Activated naive CD4-positive, alpha-beta T cell treated with anti-CD3 and anti-CD28 coated beads, Interleukin-2, amount 50 U/mL, for 72 hours (primary cell): Measurements from ENCODE around the gene CNST. TPM values are rescaled to one million over a fixed set of nuclear protein-coding genes. Genes with fewer than 3 reads are reported as not detected.
"Not testable (repeated sequence)": the region's sequence is repeated elsewhere in the genome, so short reads cannot be mapped to it uniquely, and the experiment has no call there.

Experiments used
- ATAC-seq, 2 donors: fragments of 150-1000 bp; cut with Tn5 transposase; 2 replicates each; pipeline ENCODE4 v1.10.0; 2021; ENCODE audit warnings: mild to moderate bottlenecking in 2 of 2, moderate library complexity in 2 of 2
- DNase-seq, 2 donors: peaks; one replicate each; pipeline ENCODE4 v3.0.0; 2021 to 2022; ENCODE audit warnings: low spot score in 2 of 2
- H3K27ac Mint-ChIP-seq, 2 donors: one replicate each; pipeline ENCODE4 v1.8.0; 2022; ENCODE audit warnings: mild to moderate bottlenecking in 2 of 2, mixed read lengths in 2 of 2
- H3K36me3 Mint-ChIP-seq, 2 donors: one replicate each; pipeline ENCODE4 v1.8.0; 2022; ENCODE audit warnings: mixed read lengths in 2 of 2
- H3K9me3 Mint-ChIP-seq, 2 donors: one replicate each; pipeline ENCODE4 v1.8.0; 2022; ENCODE audit warnings: mixed read lengths in 2 of 2
- total RNA-seq, 2 donors: library from RNA; stranded (reverse); gene quantifications; one replicate each; pipeline ENCODE4 v1.2.3, GENCODE V29; 2022

Gene CNST
- total RNA-seq, 2 donors from 2014 or later: 27.2 to 40.7 TPM

- H3K9me3 Mint-ChIP-seq: no peaks in the 10 kb centered on the region
- DNase-seq: no peak
- peaks cover 0 to 5% of the 10 kb centered on the region in 2 donors for H3K36me3 Mint-ChIP-seq
- no peak overlapping the region for H3K27ac Mint-ChIP-seq
- ATAC-seq: no peak
Observed at GRCh38 chr1:246540738-246541491, 25.3 kb upstream of the CNST start.

GRCh38 chr1:246544001-246544400 is 22.3 kb upstream of the CNST start:
- H3K36me3 Mint-ChIP-seq: peaks cover 0 to 11% of the 10 kb centered on the region in 2 donors
- no peak for DNase-seq
- no peak for ATAC-seq
- no peaks in the 10 kb centered on the region for H3K9me3 Mint-ChIP-seq
- H3K27ac Mint-ChIP-seq: no peak overlapping the region

- ATAC-seq (no peak), DNase-seq (no peak)
- Mint-ChIP-seq H3K36me3 (peaks cover 8 to 23% of the 10 kb centered on the region in 2 donors), H3K27ac (peak overlapping the region in 1 of 2 donors; percentile 29), H3K9me3 (no peaks in the 10 kb centered on the region)
Observed at GRCh38 chr1:246549665-246550064, 16.6 kb upstream of the CNST start.

DNA sequence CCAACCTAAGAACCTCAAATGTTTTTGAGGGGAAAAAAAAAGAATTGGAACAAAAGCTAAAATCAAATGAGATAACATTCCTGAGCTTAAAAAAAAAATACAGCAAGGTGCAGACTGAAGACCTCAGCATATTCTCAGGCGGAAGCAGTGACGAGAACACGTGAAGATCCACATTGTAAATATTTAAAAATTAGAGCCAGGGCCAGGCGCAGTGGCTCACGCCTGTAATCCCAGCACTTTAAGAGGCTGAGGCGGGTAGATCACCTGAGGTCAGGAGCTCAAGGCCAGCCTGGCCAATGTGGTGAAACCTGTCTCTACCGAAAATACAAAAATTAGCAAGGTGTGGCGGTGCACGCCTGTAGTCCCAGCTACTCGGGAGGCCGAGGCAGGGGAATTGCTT is 15.9 kb upstream of the CNST start:
- no peak for ATAC-seq
- Mint-ChIP-seq H3K9me3 (no peaks in the 10 kb centered on the region), H3K36me3 (peaks cover 8 to 29% of the 10 kb centered on the region in 2 donors), H3K27ac (no peak overlapping the region)
- DNase-seq: no peak

DNA sequence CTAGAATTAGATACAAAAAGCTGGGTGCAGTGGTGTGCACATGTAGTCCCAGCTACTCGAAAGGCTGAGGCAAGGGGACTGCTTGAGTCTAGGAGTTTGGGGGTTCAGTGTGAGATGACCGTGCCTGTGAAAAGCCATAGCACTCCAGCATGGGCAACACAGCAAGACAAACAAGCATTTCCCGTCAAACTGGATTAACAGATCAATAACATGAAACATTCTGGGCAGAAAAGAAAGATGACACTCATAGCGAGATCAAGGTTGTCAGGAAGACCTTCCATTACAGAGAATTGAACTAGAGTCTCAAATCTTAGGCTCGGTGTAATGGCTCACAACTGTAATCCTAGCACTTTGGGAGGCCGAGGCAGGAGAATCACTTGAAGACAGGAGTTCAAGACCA is 14.1 kb upstream of the CNST start:
- peaks cover 14 to 29% of the 10 kb centered on the region in 2 donors for H3K36me3 Mint-ChIP-seq
- no peaks in the 10 kb centered on the region for H3K9me3 Mint-ChIP-seq
- no peak overlapping the region for H3K27ac Mint-ChIP-seq

DNA sequence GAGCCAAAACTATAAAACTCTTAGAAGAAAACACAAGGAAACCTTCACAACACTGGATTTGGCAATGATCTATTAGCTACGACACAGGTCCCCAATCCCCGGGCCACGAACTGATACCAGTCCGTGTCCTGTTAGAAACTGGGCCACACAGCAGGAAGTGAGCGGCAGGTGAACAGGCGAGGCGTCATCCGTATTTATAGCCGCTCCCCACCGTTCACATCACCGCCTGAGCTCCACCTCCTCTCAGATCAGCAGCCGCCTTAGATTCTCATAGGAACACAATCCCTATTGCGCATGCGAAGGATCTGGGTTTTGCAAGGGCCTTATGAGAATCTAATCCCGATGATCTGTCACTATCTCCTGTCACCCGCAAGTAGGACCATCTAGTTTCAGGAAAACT is 12.1 kb upstream of the CNST start:
- Mint-ChIP-seq H3K27ac (no peak overlapping the region), H3K9me3 (no peaks in the 10 kb centered on the region), H3K36me3 (peaks cover 14 to 24% of the 10 kb centered on the region in 2 donors)
- DNase-seq (no peak), ATAC-seq (no peak)

More for the DNA sequence above, 14.1 kb upstream of the CNST start:
- no peak for DNase-seq
- no peak for ATAC-seq

DNA sequence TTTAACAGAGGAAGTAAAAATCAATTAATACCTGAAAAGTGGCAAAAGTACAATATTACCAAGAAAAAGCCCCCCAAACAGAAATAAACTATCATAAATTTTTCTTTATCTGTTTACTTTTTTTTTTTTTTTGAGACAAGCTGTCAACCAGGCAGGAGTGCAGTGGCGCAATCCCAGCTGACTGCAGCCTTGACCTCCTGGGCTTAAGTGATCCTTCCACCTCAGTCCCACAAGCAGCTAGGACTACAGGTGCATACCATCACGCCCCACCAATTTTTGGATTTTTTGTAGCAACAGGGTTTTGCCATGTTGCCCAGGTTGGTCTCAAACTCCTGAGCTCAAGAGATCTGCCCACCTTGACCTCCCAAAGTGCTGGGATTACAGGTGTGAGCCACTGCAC is 8.2 kb upstream of the CNST start:
- DNase-seq (no peak), ATAC-seq (no peak)
- peak overlapping the region in 1 of 2 donors; percentile 27 for H3K27ac Mint-ChIP-seq
- no peaks in the 10 kb centered on the region for H3K9me3 Mint-ChIP-seq
- peaks cover 6 to 17% of the 10 kb centered on the region in 2 donors for H3K36me3 Mint-ChIP-seq

- no peaks in the 10 kb centered on the region for H3K9me3 Mint-ChIP-seq
- H3K36me3 Mint-ChIP-seq: peaks cover 6 to 7% of the 10 kb centered on the region in 2 donors
- ATAC-seq: no peak
- no peak overlapping the region for H3K27ac Mint-ChIP-seq
- no peak for DNase-seq
Observed at GRCh38 chr1:246559310-246559709, 6.9 kb upstream of the CNST start.

- DNase-seq, H3K9me3 Mint-ChIP-seq, ATAC-seq, H3K27ac Mint-ChIP-seq: not testable (repeated sequence)
- H3K36me3 Mint-ChIP-seq: peaks cover 12 to 16% of the 10 kb centered on the region in 2 donors
Observed at GRCh38 chr1:246560833-246561232, 5.4 kb upstream of the CNST start.

DNA sequence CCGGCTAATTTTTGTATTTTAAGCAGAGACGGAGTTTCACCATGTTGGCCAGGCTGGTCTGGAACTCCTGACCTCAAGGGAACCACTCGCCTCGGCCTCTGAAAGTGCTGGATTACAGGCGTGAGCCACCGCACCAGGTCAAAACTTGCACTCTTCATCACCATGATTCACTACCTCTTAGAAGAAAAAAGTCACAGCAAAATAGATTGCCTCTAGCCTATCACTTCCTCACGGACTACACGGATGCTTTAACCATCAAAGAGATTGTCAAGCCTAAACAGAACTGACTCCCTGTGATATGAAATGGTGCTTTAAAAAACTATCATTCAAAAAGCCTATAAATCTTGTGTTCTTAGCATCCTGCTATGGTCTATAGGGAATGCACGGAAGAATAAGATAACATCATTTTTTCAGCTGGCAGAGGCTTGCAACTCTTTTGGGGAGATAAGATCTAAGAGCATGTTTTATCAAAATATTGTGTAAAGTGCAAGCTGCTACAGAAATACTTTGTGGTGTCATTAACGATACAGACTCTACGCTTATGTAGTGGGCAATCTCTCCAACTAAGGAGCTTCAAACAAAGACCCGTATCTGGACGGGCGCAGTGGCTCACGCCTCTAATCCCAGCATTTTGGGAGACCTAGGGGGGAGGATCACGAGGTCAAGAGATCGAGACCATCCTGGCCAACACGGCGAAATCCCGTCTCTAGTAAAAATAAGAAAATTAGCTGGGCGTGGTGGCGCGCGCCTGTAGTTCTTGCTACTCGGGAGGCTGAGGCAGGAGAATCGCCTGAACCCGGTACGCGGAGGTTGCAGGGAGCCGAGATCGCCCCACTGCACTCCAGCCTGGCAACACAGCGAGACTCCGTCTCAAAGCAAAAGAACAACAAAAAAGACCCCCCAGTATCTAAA is 1.2 kb upstream of the CNST start:
- ATAC-seq (no peak), DNase-seq (no peak)
- Mint-ChIP-seq H3K36me3 (peaks cover 28 to 30% of the 10 kb centered on the region in 2 donors), H3K27ac (peak overlapping the region; percentile 95 to 98), H3K9me3 (no peaks in the 10 kb centered on the region)

DNA sequence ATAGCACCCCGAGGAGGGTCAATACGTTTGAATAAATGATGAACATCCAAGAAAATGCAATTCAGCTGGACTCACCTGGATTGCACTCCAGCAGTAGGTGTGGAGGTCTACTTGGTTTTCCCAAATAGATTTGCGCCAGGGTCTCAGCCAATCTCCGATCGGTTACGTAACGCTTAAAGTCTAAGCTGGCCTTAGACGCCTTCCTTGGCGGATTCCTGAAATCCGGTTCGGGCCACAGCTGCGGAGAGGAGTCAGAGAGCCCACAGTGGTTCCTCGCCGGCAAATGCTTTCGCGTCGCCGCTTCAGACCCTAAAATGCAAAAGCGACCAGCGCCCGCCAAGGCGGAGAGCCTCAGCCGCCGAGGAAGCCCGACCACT is 517 bp upstream of the CNST start:
- Mint-ChIP-seq H3K36me3 (peaks cover 28 to 30% of the 10 kb centered on the region in 2 donors), H3K9me3 (no peaks in the 10 kb centered on the region), H3K27ac (peak overlapping the region; percentile 94 to 98)
- ATAC-seq: peak in 1 of 2 donors; percentile 0
- DNase-seq: no peak

- DNase-seq (no peak), ATAC-seq (peak; percentile 4 to 11)
- Mint-ChIP-seq H3K27ac (peak overlapping the region; percentile 98 to 99), H3K9me3 (no peaks in the 10 kb centered on the region), H3K36me3 (peaks cover 28 to 30% of the 10 kb centered on the region in 2 donors)
Observed at GRCh38 chr1:246566813-246567645, 773 bp downstream of the CNST start.

DNA sequence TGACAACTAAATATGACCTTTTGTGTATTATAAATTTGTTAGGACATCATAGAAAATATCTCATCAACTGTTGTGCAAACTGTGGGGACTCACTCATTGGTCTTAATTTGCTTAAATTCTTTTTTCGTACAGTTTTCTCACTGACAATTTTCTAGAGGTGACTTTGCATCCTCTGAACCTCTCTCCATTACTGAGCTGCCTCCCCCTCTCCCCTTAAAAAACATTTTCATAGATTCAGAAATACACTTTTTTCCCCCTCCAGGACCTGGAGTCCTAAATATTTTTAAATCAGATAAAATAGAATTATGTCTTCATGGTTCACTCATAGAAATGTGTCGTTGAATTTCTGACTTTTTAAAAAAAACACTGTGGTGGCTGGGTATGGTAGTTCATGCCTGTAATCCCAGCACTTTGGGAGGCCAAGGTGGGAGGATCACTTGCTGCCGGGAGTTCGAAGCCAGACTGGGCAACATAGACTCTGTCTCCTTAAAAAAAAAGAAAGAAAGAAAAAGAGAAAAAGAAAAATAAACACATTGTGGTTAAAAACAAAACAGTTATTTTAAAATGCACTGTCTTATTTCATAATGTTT is 1.5 kb downstream of the CNST start:
- DNase-seq (no peak), ATAC-seq (no peak)
- Mint-ChIP-seq H3K9me3 (no peaks in the 10 kb centered on the region), H3K36me3 (peaks cover 28 to 30% of the 10 kb centered on the region in 2 donors), H3K27ac (peak overlapping the region; percentile 98 to 99)

DNA sequence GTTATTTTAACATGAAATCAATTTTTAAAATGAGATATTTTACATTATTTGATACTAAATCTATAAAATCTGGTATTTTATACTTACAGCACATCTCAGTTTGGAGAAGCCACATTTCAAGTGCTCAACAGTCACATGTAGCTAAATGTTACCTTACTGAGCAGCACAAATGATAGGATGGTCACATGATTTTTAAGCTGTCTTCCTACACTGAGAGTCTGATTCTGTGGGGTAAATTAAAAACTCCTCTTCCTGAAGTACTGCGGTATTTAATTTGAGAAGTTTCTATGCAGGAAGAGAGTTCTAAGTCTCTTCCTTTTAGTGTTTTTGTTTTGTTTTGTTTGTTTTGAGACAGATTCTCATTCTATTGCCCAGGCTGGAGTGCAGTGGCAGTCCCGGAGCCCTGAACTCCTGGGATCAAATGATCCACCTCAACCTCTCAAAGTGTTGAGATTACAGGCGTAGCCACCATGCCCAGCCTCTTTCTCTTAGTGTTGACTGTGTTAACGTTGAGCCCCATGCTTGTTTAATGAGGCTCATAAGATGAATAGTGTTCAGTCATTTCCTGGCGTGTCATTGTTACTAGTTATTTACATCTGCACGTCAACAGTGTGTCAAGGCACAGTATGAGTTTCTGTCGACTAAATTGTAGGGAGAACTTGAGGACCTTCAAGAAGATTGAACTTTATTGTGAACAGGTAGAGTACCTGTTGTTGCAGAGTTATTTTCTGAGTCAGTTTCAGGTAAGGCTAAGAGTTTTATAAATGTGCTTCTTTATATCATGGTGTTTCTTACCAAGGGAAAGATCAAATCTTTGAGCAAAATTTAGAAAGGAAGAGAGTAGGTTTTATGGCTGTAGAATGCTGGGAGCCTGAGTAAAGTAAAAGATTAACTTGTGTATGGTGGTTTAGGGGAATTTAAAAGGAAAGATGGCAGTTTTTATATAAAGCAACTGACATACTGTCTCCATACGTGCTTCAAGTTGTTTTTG is 3.3 kb downstream of the CNST start:
- peak in 1 of 2 donors; percentile 44 for DNase-seq
- peak; percentile 44 to 51 for ATAC-seq
- H3K36me3 Mint-ChIP-seq: peaks cover 28 to 30% of the 10 kb centered on the region in 2 donors
- no peaks in the 10 kb centered on the region for H3K9me3 Mint-ChIP-seq
- peak overlapping the region; percentile 86 to 99 for H3K27ac Mint-ChIP-seq

- not testable (repeated sequence) for DNase-seq, H3K9me3 Mint-ChIP-seq
- Mint-ChIP-seq H3K36me3 (peaks cover 16 to 22% of the 10 kb centered on the region in 2 donors), H3K27ac (peak overlapping the region; percentile 86 to 90)
- peak in 1 of 2 donors; percentile 28 for ATAC-seq
Observed at GRCh38 chr1:246571309-246571708, 5.1 kb downstream of the CNST start.
